ENCODE data around the gene HNRNPLL. TPM values are rescaled to one million over a fixed set of nuclear protein-coding genes. Genes with fewer than 3 reads are reported as not detected.

HNRNPLL gene
- total RNA-seq, 2 experiments from 2014 or later, result 7.6 to 47.9 TPM

- Histone ChIP-seq H3K4me3 (ENCODE audit: low read depth, low read length, poor library complexity, severe bottlenecking) (no peak overlapping the region), H2AFZ (ENCODE audit: low read length) (no peak overlapping the region), H3K79me2 (ENCODE audit: insufficient read depth, low read depth, low read length) (no peaks in the 10 kb centered on the region), H4K20me1 (ENCODE audit: insufficient read depth, low read length) (no peaks in the 10 kb centered on the region), H3K27ac (ENCODE audit: low read depth, low read length, poor library complexity, severe bottlenecking) (no peak overlapping the region), H3K9me3 (ENCODE audit: low read length) (no peaks in the 10 kb centered on the region), H3K36me3 (ENCODE audit: insufficient read depth, low read length) (peaks cover 17% of the 10 kb centered on the region; the same call in 1 of the 2 replicates), H3K9me2 (ENCODE audit: insufficient read depth, low read length) (no peaks in the 10 kb centered on the region), H3K4me1 (ENCODE audit: insufficient read depth, low read length, poor library complexity, severe bottlenecking) (no peaks in the 10 kb centered on the region), H3K4me2 (ENCODE audit: low read length) (no peak overlapping the region)
- no peak for DNase-seq (ENCODE audit: low spot score)
- POLR2A ChIA-PET, result interaction anchor here (0.6 to 1.4 kb wide), 15 partner anchors 9 to 1745 kb away, joined by 3 to 7 read pairs (median 4); partner anchors contain the start of gene GEMIN6
- TF ChIP-seq CTCF (conservative IDR thresholded peaks at IDR 0.05; ENCODE audit: low read length) (no peak), EZH2phosphoT487 (IDR thresholded peaks at IDR 0.05; ENCODE audit: borderline replicate concordance, low read depth, low read length) (no peak)
- intact Hi-C loops (cut with micrococcal nuclease; ENCODE audit: unreplicated experiment), result no loop called here
- TSS peak; percentile 7 for BruUV-seq (replicated peaks)
- CTCF ChIA-PET (ENCODE audit: unreplicated experiment), result interaction anchor here (0.7 kb wide), 1 partner anchor 158 kb away, joined by 3 read pairs; no protein-coding TSS in a partner anchor
Measured at GRCh38 chr2:38565333-38565732, 37.4 kb downstream of the HNRNPLL start.

GRCh38 chr2:38561691-38562090 lies 41.0 kb downstream of the HNRNPLL start:
- TF ChIP-seq EZH2phosphoT487 (IDR thresholded peaks at IDR 0.05; ENCODE audit: borderline replicate concordance, low read depth, low read length) (no peak), CTCF (conservative IDR thresholded peaks at IDR 0.05; ENCODE audit: low read length) (no peak)
- intact Hi-C loops (cut with micrococcal nuclease; ENCODE audit: unreplicated experiment), result no loop called here
- H3K27ac ChIP-seq (ENCODE audit: low read depth, low read length, poor library complexity, severe bottlenecking), result no peak overlapping the region
- ChIA-PET POLR2A (interaction anchor here (0.8 to 2.2 kb wide), 3 partner anchors 12 to 29 kb away, joined by 4 to 8 read pairs (median 6); no protein-coding TSS in a partner anchor), CTCF (ENCODE audit: unreplicated experiment) (no interaction called here)
- no peaks in the 10 kb centered on the region for H3K9me2 ChIP-seq (ENCODE audit: insufficient read depth, low read length)
- no peaks in the 10 kb centered on the region for H3K36me3 ChIP-seq (ENCODE audit: insufficient read depth, low read length)
- no peaks in the 10 kb centered on the region for H4K20me1 ChIP-seq (ENCODE audit: insufficient read depth, low read length)
- no peaks in the 10 kb centered on the region for H3K9me3 ChIP-seq (ENCODE audit: low read length)
- no peak overlapping the region for H2AFZ ChIP-seq (ENCODE audit: low read length)
- peaks cover under 1% of the 10 kb centered on the region for H3K4me1 ChIP-seq (ENCODE audit: insufficient read depth, low read length, poor library complexity, severe bottlenecking)
- no peaks in the 10 kb centered on the region for H3K79me2 ChIP-seq (ENCODE audit: insufficient read depth, low read depth, low read length)
- no peak overlapping the region for H3K4me2 ChIP-seq (ENCODE audit: low read length)
- no peak overlapping the region for H3K4me3 ChIP-seq (ENCODE audit: low read depth, low read length, poor library complexity, severe bottlenecking)
- DNase-seq (ENCODE audit: low spot score), result no peak
- BruUV-seq (replicated peaks), result no TSS peak

GRCh38 chr2:38560092-38560491 lies 42.6 kb downstream of the HNRNPLL start:
- POLR2A ChIA-PET, result interaction anchor here (0.6 kb wide), 1 partner anchor 9 kb away, joined by 3 read pairs; no protein-coding TSS in a partner anchor
- Histone ChIP-seq H2AFZ (ENCODE audit: low read length) (no peak overlapping the region), H3K4me2 (ENCODE audit: low read length) (no peak overlapping the region)

More at GRCh38 chr2:38560092-38560491, 42.6 kb downstream of the HNRNPLL start:
- BruUV-seq (replicated peaks), result no TSS peak
- intact Hi-C loops (cut with micrococcal nuclease; ENCODE audit: unreplicated experiment), result no loop called here
- Histone ChIP-seq H3K27ac (ENCODE audit: low read depth, low read length, poor library complexity, severe bottlenecking) (no peak overlapping the region), H3K79me2 (ENCODE audit: insufficient read depth, low read depth, low read length) (no peaks in the 10 kb centered on the region), H3K9me2 (ENCODE audit: insufficient read depth, low read length) (no peaks in the 10 kb centered on the region), H4K20me1 (ENCODE audit: insufficient read depth, low read length) (no peaks in the 10 kb centered on the region), H3K9me3 (ENCODE audit: low read length) (no peaks in the 10 kb centered on the region), H3K4me1 (ENCODE audit: insufficient read depth, low read length, poor library complexity, severe bottlenecking) (peaks cover 7% of the 10 kb centered on the region), H3K4me3 (ENCODE audit: low read depth, low read length, poor library complexity, severe bottlenecking) (no peak overlapping the region), H3K36me3 (ENCODE audit: insufficient read depth, low read length) (no peaks in the 10 kb centered on the region)
- TF ChIP-seq EZH2phosphoT487 (IDR thresholded peaks at IDR 0.05; ENCODE audit: borderline replicate concordance, low read depth, low read length) (no peak), CTCF (conservative IDR thresholded peaks at IDR 0.05; ENCODE audit: low read length) (no peak)
- DNase-seq (ENCODE audit: low spot score), result no peak
- CTCF ChIA-PET (ENCODE audit: unreplicated experiment), result no interaction called here
